A673 (cell line): ENCODE results near the gene ZNF260. TPM values are rescaled to one million over a fixed set of nuclear protein-coding genes. Genes with fewer than 3 reads are reported as not detected.

Experiments
- BruUV-seq: library from RNA; stranded (reverse); fragments of 400-500 nt; replicated peaks from 2 replicates; lab custom pipeline; 2021; lab: Mats Ljungman, UMichigan
- CTCF ChIA-PET: fragments of 300-600 bp; sonication (Branson Sonifier 250); formaldehyde crosslinking; loops from one replicate; lab custom pipeline; 2022; ENCODE audit warnings: antibody characterized with exemption; lab: Charles Lee
- POLR2A ChIA-PET: fragments of 300-600 bp; sonication (Branson Sonifier 250); formaldehyde crosslinking; loops from one replicate; lab custom pipeline; 2022; ENCODE audit warnings: antibody characterized with exemption; ENCODE audit not compliant: low non-redundant PET; lab: Charles Lee
- DNase-seq: peaks from one replicate; pipeline ENCODE4 v3.0.0-alpha.2; 2015; ENCODE audit warnings: low spot score
- H3K27ac ChIP-seq: fragments of 200-600 bp; sonication (generic); 2 replicates; pipeline ENCODE4 v1.5.1; 2016; ENCODE audit warnings: mixed run types, low read depth, mild to moderate bottlenecking, mixed read lengths, antibody characterized with exemption, low read length; ENCODE audit not compliant: poor library complexity, severe bottlenecking
- H3K27me3 ChIP-seq: fragments of 200-600 bp; sonication (generic); replicated peaks from 2 replicates; pipeline ENCODE4 v1.6.1; 2017; ENCODE audit warnings: mixed run types, low read depth, mild to moderate bottlenecking, mixed read lengths, antibody characterized with exemption, low read length; ENCODE audit not compliant: insufficient read depth, poor library complexity
- H3K36me3 ChIP-seq: fragments of 200-600 bp; sonication (generic); 2 replicates; pipeline ENCODE4 v1.6.1; 2016; ENCODE audit warnings: mixed run types, mild to moderate bottlenecking, mixed read lengths, antibody characterized with exemption, low read length; ENCODE audit not compliant: insufficient read depth, poor library complexity, severe bottlenecking
- H3K4me1 ChIP-seq: fragments of 200-600 bp; sonication (generic); 2 replicates; pipeline ENCODE4 v1.6.1; 2017; ENCODE audit warnings: mixed run types, mild to moderate bottlenecking, mixed read lengths, antibody characterized with exemption, low read length; ENCODE audit not compliant: insufficient read depth, poor library complexity, severe bottlenecking
- H3K4me3 ChIP-seq: fragments of 200-600 bp; sonication (generic); 2 replicates; pipeline ENCODE4 v1.5.1; 2016; ENCODE audit warnings: low read depth, mixed run types, mild to moderate bottlenecking, mixed read lengths, low read length; ENCODE audit not compliant: poor library complexity, severe bottlenecking
- H3K9me3 ChIP-seq: fragments of 200-600 bp; sonication (generic); 2 replicates; pipeline ENCODE4 v1.6.1; 2016; ENCODE audit warnings: mixed run types, low read depth, mild to moderate bottlenecking, mixed read lengths, antibody characterized with exemption, low read length; ENCODE audit not compliant: poor library complexity, severe bottlenecking
- EZH2 ChIP-seq: fragments of 200-600 bp; sonication (generic); IDR thresholded peaks from 2 replicates; pipeline ENCODE4 v1.6.1; 2017; ENCODE audit warnings: borderline replicate concordance, low read depth, mild to moderate bottlenecking, mixed read lengths, antibody characterized with exemption, low read length; ENCODE audit not compliant: poor library complexity, severe bottlenecking
- intact Hi-C: fragments of 100-400 bp; cut with micrococcal nuclease; formaldehyde crosslinking; loops from one replicate; pipeline ENCODE4 v1.10.0; 2022; ENCODE audit not compliant: unreplicated experiment
- total RNA-seq: library from RNA; stranded (reverse); gene quantifications from 2 replicates; pipeline ENCODE4 v1.2.3, GENCODE V29; 2021
- TF ChIP-seq, protein P1 (sequence below): fragments of 300-800, 200-600 bp; sonication (generic); conservative IDR thresholded peaks from 2 replicates; pipeline ENCODE4 v1.5.1; 2017; ENCODE audit warnings: low read depth, mild to moderate bottlenecking, antibody characterized with exemption, low read length, moderate library complexity, mixed read lengths

Gene ZNF260
- total RNA-seq, 1 experiment from 2014 or later: 20.4 TPM

DNA sequence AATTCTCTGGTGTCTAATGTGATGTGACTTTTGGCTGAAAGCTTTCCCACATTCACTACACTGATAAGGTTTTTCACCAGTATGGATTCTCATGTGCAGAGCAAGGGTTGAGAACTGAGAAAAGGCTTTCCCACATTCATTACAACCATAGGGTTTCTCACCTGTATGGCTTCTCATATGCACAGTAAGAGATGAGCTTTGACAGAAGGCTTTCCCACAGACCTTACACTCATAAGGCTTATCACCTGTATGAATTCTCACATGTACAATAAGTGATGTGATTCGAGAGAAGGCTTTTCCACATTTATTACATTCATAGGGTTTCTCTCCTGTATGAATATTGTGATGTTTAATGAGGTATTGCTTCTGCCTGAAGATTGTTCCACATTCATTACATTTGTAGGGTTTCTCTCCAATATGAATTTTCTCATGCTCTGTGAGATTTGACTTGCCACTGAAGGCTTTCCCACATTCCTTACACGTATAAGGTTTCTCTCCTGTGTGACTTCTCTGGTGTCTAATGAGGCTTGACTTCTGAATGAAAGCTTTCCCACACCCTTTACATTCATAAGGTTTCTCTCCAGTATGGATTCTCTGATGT, 14.0 kb downstream of the ZNF260 start:
- ChIA-PET CTCF (no interaction called here), POLR2A (no interaction called here)
- Histone ChIP-seq H3K9me3 (peaks cover 95% of the 10 kb centered on the region), H3K4me3 (no peak overlapping the region), H3K27me3 (no peaks in the 10 kb centered on the region), H3K27ac (no peak overlapping the region), H3K4me1 (no peaks in the 10 kb centered on the region), H3K36me3 (peaks cover 55% of the 10 kb centered on the region)
- DNase-seq: no peak
- TF ChIP-seq, protein P1, sequence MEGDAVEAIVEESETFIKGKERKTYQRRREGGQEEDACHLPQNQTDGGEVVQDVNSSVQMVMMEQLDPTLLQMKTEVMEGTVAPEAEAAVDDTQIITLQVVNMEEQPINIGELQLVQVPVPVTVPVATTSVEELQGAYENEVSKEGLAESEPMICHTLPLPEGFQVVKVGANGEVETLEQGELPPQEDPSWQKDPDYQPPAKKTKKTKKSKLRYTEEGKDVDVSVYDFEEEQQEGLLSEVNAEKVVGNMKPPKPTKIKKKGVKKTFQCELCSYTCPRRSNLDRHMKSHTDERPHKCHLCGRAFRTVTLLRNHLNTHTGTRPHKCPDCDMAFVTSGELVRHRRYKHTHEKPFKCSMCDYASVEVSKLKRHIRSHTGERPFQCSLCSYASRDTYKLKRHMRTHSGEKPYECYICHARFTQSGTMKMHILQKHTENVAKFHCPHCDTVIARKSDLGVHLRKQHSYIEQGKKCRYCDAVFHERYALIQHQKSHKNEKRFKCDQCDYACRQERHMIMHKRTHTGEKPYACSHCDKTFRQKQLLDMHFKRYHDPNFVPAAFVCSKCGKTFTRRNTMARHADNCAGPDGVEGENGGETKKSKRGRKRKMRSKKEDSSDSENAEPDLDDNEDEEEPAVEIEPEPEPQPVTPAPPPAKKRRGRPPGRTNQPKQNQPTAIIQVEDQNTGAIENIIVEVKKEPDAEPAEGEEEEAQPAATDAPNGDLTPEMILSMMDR: no peak
- no peak for TF ChIP-seq EZH2
- intact Hi-C loops: no loop called here
- no TSS peak for BruUV-seq

DNA sequence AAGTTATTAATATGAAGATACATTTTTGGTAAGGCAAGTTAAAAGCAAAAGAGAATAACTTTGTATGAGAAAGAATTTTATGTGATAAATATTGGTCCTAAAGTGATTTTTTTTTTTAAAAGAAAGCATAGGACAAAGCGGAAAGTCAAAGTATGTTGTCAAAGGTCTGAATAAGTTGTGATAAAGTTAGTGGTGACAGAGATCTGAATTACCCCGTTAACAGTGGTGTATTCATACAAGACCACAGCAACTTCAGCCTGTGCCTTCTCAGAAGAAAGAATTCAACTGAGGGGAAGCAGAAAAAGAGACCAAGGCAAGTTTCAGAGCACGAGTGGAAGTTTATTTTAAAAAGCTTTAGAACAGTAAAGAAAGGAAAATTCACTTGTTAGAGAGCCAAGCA, 19.7 kb downstream of the ZNF260 start:
- TF ChIP-seq, protein P1: no peak
- TF ChIP-seq EZH2: no peak
- no TSS peak for BruUV-seq
- Histone ChIP-seq H3K9me3 (peaks cover 60% of the 10 kb centered on the region), H3K36me3 (peaks cover under 1% of the 10 kb centered on the region), H3K4me1 (no peaks in the 10 kb centered on the region), H3K27me3 (no peaks in the 10 kb centered on the region), H3K4me3 (no peak overlapping the region), H3K27ac (no peak overlapping the region)
- CTCF ChIA-PET: no interaction called here
- intact Hi-C loops: no loop called here
- POLR2A ChIA-PET: no interaction called here
- no peak for DNase-seq

DNA sequence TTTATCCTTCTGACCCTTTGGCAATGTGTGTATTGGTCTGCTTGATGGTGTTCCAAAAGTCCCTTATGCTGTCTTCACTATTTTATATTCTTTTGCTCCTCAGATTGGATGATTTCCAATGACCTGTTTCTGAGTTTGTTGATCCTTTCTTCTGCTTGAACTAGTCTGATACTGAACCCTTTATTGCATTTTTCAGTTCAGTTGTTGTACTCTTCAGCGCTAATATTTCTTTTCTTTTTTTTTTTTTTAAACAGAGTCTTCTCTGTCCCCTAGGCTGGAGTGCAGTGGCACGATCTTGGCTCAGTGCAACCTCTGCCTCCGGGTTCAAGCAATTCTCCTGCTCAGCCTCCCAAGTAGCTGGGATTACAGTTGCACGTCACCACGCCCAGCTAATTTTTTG, 26.1 kb downstream of the ZNF260 start:
- TF ChIP-seq, protein P1: no peak
- no peak for TF ChIP-seq EZH2
- H3K4me3 ChIP-seq: no peak overlapping the region
- intact Hi-C loops: no loop called here
- ChIA-PET CTCF (no interaction called here), POLR2A (no interaction called here)
- H3K4me1 ChIP-seq: no peaks in the 10 kb centered on the region
- H3K27me3 ChIP-seq: no peaks in the 10 kb centered on the region
- BruUV-seq: no TSS peak
- no peak for DNase-seq
- H3K9me3 ChIP-seq: peaks cover 30% of the 10 kb centered on the region
- H3K36me3 ChIP-seq: no peaks in the 10 kb centered on the region
- H3K27ac ChIP-seq: no peak overlapping the region
